HCT116 (cell line): Measurements from ENCODE around the gene LCOR. TPM values are rescaled to one million over a fixed set of nuclear protein-coding genes. Genes with fewer than 3 reads are reported as not detected.

Experiments used
- ATAC-seq: fragments of 200-7000 bp; cut with Tn5 transposase; 2 replicates; pipeline ENCODE4 v1.9.1; 2020; ENCODE audit warnings: mild to moderate bottlenecking, moderate library complexity
- BruUV-seq: library from RNA; stranded (reverse); fragments of 400-500 nt; replicated peaks from 2 replicates; lab custom pipeline; 2021; lab: Mats Ljungman, UMichigan
- CTCF ChIA-PET: fragments of 300-600 bp; sonication (Branson Sonifier 250); formaldehyde crosslinking; loops from one replicate; lab custom pipeline; 2021; ENCODE audit warnings: antibody characterized with exemption; lab: Charles Lee
- POLR2A ChIA-PET: fragments of 300-600, 350-600 bp; sonication (Branson Sonifier 250); formaldehyde crosslinking; loops from one replicate; lab custom pipeline; 2021; ENCODE audit warnings: antibody characterized with exemption; lab: Charles Lee
- RAD21 ChIA-PET, 2 experiments: fragments of 300-600 bp; sonication (Branson Sonifier 250); formaldehyde crosslinking; loops; one replicate each; lab custom pipeline; 2023; ENCODE audit warnings: low total read pairs in 2 of 2; ENCODE audit not compliant: uncharacterized antibody in 2 of 2, unreplicated experiment in 2 of 2, low non-redundant PET in 1 of 2; lab: Charles Lee
- DNase-seq: peaks from one replicate; pipeline ENCODE4 v3.0.0-alpha.2; 2010; ENCODE audit warnings: low read depth, low spot score
- H2AFZ ChIP-seq: fragments of 200-600 bp; shearing (Covaris generic), sonication (generic); 2 replicates; pipeline ENCODE4 v1.6.1; 2017; ENCODE audit warnings: low read depth, mixed run types, mixed read lengths, antibody characterized with exemption, low read length; ENCODE audit not compliant: poor library complexity, severe bottlenecking
- H3K27ac ChIP-seq: 2 replicates; pipeline ENCODE4 v1.5.1; 2012; ENCODE audit warnings: low read depth, low read length
- H3K27me3 ChIP-seq: fragments of 200-600 bp; sonication (generic); 2 replicates; pipeline ENCODE4 v1.6.1; 2016; ENCODE audit warnings: mixed run types, low read length, mixed read lengths; ENCODE audit not compliant: insufficient read depth
- H3K36me3 ChIP-seq, 2 experiments: fragments of 200-500 bp in 1 of 2; fragments of 200-600 bp in 1 of 2; sonication (Bioruptor generic) in 1 of 2; sonication (generic) in 1 of 2; 2 replicates each; pipeline versions ENCODE4 v1.5.1 to v1.6.1; 2014 to 2016; ENCODE audit warnings: low read length in 2 of 2, inconsistent platforms in 1 of 2, mixed read lengths in 1 of 2, mixed run types in 1 of 2; ENCODE audit not compliant: insufficient read depth in 2 of 2, control insufficient read depth in 1 of 2
- H3K4me1 ChIP-seq, 2 experiments: fragments of 200-600 bp in 1 of 2; sonication (generic) in 1 of 2; 2 replicates each; pipeline versions ENCODE4 v1.5.1 to v1.6.1; 2012 to 2017; ENCODE audit warnings: low read length in 2 of 2, inconsistent platforms in 1 of 2, mild to moderate bottlenecking in 1 of 2, mixed read lengths in 1 of 2, mixed run types in 1 of 2, moderate library complexity in 1 of 2; ENCODE audit not compliant: insufficient read depth in 2 of 2, control insufficient read depth in 1 of 2
- H3K4me2 ChIP-seq: fragments of 200-600 bp; sonication (generic); 2 replicates; pipeline ENCODE4 v1.6.1; 2017; ENCODE audit warnings: mixed run types, low read length, mixed read lengths
- H3K4me3 ChIP-seq, 2 experiments: fragments of 200-600 bp in 1 of 2; sonication (generic) in 1 of 2; replicated peaks in 1 of 2; 2 replicates each; pipeline ENCODE4 v1.5.1; 2011 to 2016; ENCODE audit warnings: low read length in 2 of 2, control low read depth in 1 of 2, low read depth in 1 of 2, mild to moderate bottlenecking in 1 of 2, mixed read lengths in 1 of 2, mixed run types in 1 of 2
- H3K79me2 ChIP-seq: fragments of 200-600 bp; sonication (generic); 2 replicates; pipeline ENCODE4 v1.6.1; 2017; ENCODE audit warnings: mild to moderate bottlenecking, mixed run types, low read length, moderate library complexity, mixed read lengths; ENCODE audit not compliant: insufficient read depth
- H3K9ac ChIP-seq: fragments of 200-600 bp; sonication (generic); 2 replicates; pipeline ENCODE4 v1.6.1; 2016; ENCODE audit warnings: low read length, mixed read lengths
- H3K9me2 ChIP-seq: fragments of 200-600 bp; sonication (generic), shearing (Covaris generic); 2 replicates; pipeline ENCODE4 v1.6.1; 2017; ENCODE audit warnings: mixed run types, mild to moderate bottlenecking, moderate library complexity; ENCODE audit not compliant: insufficient read depth
- H3K9me3 ChIP-seq, 2 experiments: fragments of 200-500 bp in 1 of 2; fragments of 200-600 bp in 1 of 2; sonication (Bioruptor generic) in 1 of 2; sonication (generic) in 1 of 2; 2 replicates each; pipeline ENCODE4 v1.6.1; 2014 to 2017; ENCODE audit warnings: low read length in 2 of 2, mixed read lengths in 2 of 2, inconsistent platforms in 1 of 2, low read depth in 1 of 2, mild to moderate bottlenecking in 1 of 2, mixed run types in 1 of 2, moderate library complexity in 1 of 2; ENCODE audit not compliant: control insufficient read depth in 1 of 2, insufficient read depth in 1 of 2
- H4K20me1 ChIP-seq: fragments of 200-600 bp; sonication (generic), shearing (Covaris generic); 2 replicates; pipeline ENCODE4 v1.6.1; 2017; ENCODE audit warnings: mixed run types, mild to moderate bottlenecking, moderate library complexity; ENCODE audit not compliant: insufficient read depth
- ATF3 ChIP-seq: IDR thresholded peaks from 2 replicates; pipeline ENCODE4 v1.6.1; 2012
- CBX3 ChIP-seq: IDR thresholded peaks from 2 replicates; pipeline ENCODE4 v1.6.1; 2012; ENCODE audit warnings: low read depth
- CEBPB ChIP-seq: IDR thresholded peaks from 2 replicates; pipeline ENCODE4 v1.6.1; 2012; ENCODE audit warnings: low read depth
- EGR1 ChIP-seq: IDR thresholded peaks from 2 replicates; pipeline ENCODE4 v1.6.1; 2012; ENCODE audit warnings: low read depth
- ELF1 ChIP-seq: IDR thresholded peaks from 2 replicates; pipeline ENCODE4 v1.6.1; 2012; ENCODE audit warnings: low read depth, borderline replicate concordance
- JUND ChIP-seq: IDR thresholded peaks from 2 replicates; pipeline ENCODE4 v1.6.1; 2012
- POLR2A ChIP-seq: IDR thresholded peaks from 2 replicates; pipeline ENCODE4 v1.7.0; 2011; ENCODE audit warnings: borderline replicate concordance; ENCODE audit not compliant: insufficient read depth, insufficient read length; ENCODE audit errors: extremely low read depth
- RAD21 ChIP-seq: IDR thresholded peaks from 2 replicates; pipeline ENCODE4 v1.6.1; 2012; ENCODE audit warnings: low read depth, mild to moderate bottlenecking
- SP1 ChIP-seq: IDR thresholded peaks from 2 replicates; pipeline ENCODE4 v1.6.1; 2012; ENCODE audit warnings: low read depth
- intact Hi-C: fragments of 100-400 bp; cut with micrococcal nuclease; formaldehyde crosslinking; loops from 2 replicates; pipeline ENCODE4 v1.10.0; 2022
- total RNA-seq: library from RNA; stranded (reverse); gene quantifications from one replicate; pipeline ENCODE4 v1.2.1, GENCODE V29; 2021; ENCODE audit not compliant: unreplicated experiment
- TF ChIP-seq, protein P1 (sequence below), 3 experiments: fragments of 200-600 bp in 1 of 3; sonication (generic) in 1 of 3; IDR thresholded peaks in 2 of 3; conservative IDR thresholded peaks in 1 of 3; 2 replicates each; pipeline ENCODE4 v1.5.1; 2012 to 2017; ENCODE audit warnings: low read depth in 2 of 3, low read length in 2 of 3, antibody characterized with exemption in 1 of 3, borderline replicate concordance in 1 of 3, control low read depth in 1 of 3, mild to moderate bottlenecking in 1 of 3, mixed read lengths in 1 of 3, mixed run types in 1 of 3, moderate library complexity in 1 of 3; ENCODE audit not compliant: insufficient read depth in 1 of 3
- TF ChIP-seq, protein P2 (sequence below): IDR thresholded peaks from 2 replicates; pipeline ENCODE4 v1.6.1; 2012; ENCODE audit warnings: low read depth

Gene LCOR
- total RNA-seq, 1 experiment from 2014 or later: 59.9 TPM

DNA sequence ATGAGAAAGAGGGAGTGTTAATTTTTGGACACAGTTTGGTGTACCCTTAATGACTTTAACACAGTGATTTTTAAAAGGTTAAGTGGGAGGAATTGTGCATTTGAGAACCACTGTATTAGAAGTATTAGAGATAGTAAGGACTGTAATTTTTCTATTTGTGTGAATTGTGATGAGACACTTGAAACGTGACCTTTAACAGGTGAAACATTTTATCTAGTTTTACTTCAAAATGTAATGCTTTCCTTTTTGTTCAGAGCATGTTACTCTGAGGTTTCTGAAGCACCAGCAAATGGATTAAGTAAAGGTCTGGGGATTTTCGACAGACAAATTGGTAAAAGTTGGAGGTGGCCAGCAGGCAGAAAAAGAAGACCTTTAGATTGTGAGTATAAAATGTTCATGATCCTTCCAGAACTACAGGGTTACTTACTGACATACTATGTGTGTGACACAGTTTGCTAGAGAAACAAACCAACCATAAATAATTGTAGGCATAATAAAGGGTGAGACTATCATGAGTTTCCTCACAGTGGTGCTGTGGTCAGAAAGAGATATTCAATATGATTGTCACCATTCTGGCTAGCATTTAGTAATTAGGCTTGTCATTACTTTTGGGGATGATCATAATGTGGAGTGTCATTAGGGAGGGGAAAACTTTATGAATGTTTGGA lies 26.1 kb downstream of the LCOR start:
- H3K9me2 ChIP-seq: no peaks in the 10 kb centered on the region

More for the DNA sequence above, 26.1 kb downstream of the LCOR start:
- RAD21 ChIA-PET: no interaction called here
- POLR2A ChIA-PET: no interaction called here
- Histone ChIP-seq H4K20me1 (no peaks in the 10 kb centered on the region), H3K4me2 (no peak overlapping the region), H3K4me1 (peaks cover 22 to 25% of the 10 kb centered on the region in 2 experiments), H3K79me2 (peaks cover 85% of the 10 kb centered on the region), H3K27ac (no peak overlapping the region), H3K9ac (no peak overlapping the region), H2AFZ (no peak overlapping the region), H3K9me3 (no peaks in the 10 kb centered on the region), H3K27me3 (no peaks in the 10 kb centered on the region), H3K36me3 (no peaks in the 10 kb centered on the region), H3K4me3 (no peak overlapping the region)
- DNase-seq (no peak), ATAC-seq (no peak)
- CTCF ChIA-PET: no interaction called here
- intact Hi-C loops: no loop called here
- BruUV-seq: no TSS peak
- no peak for TF ChIP-seq CBX3
- TF ChIP-seq CEBPB: no peak
- TF ChIP-seq POLR2A: no peak
- no peak for TF ChIP-seq JUND
- TF ChIP-seq, protein P1, sequence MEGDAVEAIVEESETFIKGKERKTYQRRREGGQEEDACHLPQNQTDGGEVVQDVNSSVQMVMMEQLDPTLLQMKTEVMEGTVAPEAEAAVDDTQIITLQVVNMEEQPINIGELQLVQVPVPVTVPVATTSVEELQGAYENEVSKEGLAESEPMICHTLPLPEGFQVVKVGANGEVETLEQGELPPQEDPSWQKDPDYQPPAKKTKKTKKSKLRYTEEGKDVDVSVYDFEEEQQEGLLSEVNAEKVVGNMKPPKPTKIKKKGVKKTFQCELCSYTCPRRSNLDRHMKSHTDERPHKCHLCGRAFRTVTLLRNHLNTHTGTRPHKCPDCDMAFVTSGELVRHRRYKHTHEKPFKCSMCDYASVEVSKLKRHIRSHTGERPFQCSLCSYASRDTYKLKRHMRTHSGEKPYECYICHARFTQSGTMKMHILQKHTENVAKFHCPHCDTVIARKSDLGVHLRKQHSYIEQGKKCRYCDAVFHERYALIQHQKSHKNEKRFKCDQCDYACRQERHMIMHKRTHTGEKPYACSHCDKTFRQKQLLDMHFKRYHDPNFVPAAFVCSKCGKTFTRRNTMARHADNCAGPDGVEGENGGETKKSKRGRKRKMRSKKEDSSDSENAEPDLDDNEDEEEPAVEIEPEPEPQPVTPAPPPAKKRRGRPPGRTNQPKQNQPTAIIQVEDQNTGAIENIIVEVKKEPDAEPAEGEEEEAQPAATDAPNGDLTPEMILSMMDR (IDR thresholded peaks at IDR 0.05 in 2 of 3, conservative IDR thresholded peaks at IDR 0.05 in 1 of 3; ENCODE audit: borderline replicate concordance in 1 of 3, insufficient read depth in 1 of 3, low read depth in 2 of 3, low read length in 2 of 3): no peak
- TF ChIP-seq RAD21: no peak
- TF ChIP-seq EGR1: no peak
- TF ChIP-seq SP1: no peak
- TF ChIP-seq, protein P2, sequence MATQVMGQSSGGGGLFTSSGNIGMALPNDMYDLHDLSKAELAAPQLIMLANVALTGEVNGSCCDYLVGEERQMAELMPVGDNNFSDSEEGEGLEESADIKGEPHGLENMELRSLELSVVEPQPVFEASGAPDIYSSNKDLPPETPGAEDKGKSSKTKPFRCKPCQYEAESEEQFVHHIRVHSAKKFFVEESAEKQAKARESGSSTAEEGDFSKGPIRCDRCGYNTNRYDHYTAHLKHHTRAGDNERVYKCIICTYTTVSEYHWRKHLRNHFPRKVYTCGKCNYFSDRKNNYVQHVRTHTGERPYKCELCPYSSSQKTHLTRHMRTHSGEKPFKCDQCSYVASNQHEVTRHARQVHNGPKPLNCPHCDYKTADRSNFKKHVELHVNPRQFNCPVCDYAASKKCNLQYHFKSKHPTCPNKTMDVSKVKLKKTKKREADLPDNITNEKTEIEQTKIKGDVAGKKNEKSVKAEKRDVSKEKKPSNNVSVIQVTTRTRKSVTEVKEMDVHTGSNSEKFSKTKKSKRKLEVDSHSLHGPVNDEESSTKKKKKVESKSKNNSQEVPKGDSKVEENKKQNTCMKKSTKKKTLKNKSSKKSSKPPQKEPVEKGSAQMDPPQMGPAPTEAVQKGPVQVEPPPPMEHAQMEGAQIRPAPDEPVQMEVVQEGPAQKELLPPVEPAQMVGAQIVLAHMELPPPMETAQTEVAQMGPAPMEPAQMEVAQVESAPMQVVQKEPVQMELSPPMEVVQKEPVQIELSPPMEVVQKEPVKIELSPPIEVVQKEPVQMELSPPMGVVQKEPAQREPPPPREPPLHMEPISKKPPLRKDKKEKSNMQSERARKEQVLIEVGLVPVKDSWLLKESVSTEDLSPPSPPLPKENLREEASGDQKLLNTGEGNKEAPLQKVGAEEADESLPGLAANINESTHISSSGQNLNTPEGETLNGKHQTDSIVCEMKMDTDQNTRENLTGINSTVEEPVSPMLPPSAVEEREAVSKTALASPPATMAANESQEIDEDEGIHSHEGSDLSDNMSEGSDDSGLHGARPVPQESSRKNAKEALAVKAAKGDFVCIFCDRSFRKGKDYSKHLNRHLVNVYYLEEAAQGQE: no peak
- TF ChIP-seq ATF3: no peak
- no peak for TF ChIP-seq ELF1
